ENCODE data around the gene DDI2.

The DDI2 gene

DNA sequence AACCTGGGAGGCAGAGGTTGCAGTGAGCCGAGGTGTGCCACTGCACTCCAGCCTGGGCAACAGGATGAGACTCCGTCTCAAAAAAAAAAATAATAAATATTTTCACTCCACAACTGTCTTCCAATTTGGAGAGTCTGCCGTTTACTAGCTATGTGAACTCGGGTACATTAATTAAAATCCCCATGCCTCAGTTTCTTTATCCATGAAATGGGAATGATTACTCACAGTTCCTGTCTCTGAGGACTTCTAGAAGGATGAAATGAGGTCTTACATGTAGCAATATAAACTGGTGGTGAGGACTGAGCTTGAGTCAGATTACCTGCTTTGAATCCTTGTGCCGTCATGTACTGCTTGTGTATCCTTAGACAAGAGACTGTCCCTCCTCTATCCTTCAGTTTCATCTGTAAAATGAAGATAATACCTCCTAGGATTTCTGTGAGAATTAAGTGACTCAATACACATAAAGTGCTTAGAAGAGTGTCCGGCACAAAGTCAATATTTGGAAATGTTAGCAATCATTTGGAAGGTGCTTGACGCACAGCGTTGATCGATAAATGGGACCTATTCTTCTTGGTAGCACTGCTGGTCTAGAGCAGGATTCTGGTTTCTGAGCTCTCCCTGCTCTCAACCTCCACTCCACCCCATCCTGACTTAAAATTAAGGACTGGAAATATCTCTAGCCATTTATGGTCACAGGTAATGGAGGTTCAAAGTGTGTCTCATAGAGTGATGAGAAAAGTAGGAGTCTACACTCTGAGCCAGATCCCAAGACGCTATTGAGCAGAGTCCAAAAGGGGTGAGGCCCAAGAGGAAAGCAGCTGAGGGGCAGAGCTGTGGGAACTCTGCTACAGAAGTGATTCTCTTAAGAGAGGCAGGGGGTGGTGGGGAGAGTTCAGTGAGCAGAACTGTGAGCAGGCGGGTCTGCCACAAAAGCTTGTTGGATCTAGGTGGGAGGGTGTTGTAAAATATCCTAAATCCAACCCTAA, 11.6 kb upstream of the DDI2 start:
- DNase-seq: no peak

DNA sequence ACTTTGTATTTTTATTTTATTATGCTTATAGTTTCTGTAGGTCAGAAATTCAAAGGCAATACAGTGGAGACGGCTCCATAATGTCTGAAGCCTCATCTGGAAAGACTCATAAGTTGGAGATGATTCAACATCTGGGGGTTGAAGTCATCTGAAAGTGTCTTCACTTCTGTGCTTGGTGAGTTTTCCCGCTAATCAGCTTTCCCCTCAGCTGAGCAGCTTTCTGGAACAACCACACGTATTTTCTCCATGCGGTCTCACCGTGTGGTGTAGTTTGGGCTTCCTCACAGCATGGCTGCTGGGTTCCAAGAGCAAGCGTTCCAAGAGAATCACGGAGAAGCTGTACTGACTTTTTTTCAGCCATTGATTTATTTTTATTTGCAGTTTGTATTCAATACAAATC, 7.6 kb upstream of the DDI2 start:
- DNase-seq: no peak

DNA sequence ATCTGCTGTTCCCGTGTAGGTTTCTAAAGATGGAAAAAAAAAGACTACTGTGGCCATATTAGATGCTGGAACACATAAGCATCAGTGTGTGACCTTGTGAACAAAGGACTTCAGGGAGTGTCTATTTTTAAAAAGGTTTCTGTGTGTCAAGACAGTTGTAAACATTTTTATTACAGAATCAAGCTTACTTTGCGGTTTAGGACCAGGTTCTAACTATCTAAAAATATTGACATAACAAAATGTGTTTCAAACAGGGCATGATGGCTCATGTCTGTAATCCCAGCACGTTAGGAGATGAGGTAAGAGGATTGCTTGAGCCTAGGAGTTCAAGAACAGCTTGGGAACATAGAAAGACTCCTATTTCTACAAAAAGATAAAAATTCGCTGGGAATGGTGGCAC, 7.1 kb upstream of the DDI2 start:
- DNase-seq: no peak

DNA sequence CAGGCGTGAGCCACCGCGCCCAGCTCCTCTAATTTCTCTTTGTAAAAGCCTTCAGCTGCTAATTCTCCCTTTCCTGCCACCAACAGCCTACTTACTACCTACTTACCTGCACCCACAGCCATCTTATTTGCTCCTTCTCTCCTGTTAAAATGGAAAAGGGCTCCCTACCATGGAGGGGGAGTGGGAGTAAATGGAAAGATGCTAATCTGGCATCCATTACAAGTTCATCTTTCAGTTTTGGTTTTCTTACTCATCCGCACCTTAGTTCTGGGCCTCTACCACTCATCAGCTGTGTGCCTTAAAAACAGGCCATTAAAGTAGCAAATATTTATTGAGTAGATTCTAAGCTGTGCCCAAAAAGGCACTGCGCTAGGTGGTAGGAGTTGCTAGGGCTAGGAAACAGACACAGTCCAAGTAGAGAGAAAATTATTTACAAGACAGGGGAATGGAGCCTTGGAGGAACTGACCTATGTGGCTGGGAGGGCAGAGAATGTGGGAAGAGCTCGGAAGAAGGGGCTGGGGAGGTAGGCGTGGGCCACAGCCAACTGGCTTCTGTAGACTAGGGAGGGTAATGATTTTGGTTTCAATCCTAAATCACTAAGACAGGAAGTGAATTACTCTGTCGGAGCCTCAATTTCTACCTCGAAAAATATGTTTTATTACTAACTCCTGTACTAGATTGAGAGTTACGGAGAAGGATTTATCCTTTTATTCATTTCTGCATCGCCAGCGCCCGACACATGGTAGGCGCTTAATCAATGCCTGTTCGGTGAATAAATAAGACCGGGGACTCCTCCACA, 685 bp upstream of the DDI2 start:
- no peak for DNase-seq

DNA sequence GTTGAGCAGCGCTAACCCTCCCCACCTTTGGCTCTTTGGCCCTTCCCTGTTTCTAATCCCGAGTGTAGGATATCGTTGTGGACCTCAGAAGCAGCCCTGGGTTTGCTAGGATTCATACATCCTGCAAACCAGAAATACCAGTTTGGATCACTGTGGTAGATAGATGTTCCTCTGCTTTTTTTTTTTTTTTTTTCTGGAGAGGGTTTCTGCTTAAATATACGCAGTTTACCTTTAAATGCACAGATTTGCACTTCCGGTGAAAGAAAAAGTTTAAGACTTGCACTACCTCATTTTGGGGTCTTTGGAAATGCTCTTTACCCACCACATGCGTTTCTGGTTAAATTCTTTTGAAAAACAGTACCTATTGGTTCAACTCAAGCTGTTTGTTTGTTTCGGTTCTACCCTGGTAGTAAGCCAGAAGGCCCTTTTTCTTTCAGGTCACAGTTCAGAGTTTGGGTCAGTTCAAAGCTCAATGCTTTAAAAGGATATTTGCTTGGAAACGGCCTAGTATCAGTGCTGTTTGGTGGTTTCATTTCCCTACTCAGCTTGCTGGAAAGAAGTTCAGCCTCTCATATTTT, 908 bp downstream of the DDI2 start:
- DNase-seq: no peak

DNA sequence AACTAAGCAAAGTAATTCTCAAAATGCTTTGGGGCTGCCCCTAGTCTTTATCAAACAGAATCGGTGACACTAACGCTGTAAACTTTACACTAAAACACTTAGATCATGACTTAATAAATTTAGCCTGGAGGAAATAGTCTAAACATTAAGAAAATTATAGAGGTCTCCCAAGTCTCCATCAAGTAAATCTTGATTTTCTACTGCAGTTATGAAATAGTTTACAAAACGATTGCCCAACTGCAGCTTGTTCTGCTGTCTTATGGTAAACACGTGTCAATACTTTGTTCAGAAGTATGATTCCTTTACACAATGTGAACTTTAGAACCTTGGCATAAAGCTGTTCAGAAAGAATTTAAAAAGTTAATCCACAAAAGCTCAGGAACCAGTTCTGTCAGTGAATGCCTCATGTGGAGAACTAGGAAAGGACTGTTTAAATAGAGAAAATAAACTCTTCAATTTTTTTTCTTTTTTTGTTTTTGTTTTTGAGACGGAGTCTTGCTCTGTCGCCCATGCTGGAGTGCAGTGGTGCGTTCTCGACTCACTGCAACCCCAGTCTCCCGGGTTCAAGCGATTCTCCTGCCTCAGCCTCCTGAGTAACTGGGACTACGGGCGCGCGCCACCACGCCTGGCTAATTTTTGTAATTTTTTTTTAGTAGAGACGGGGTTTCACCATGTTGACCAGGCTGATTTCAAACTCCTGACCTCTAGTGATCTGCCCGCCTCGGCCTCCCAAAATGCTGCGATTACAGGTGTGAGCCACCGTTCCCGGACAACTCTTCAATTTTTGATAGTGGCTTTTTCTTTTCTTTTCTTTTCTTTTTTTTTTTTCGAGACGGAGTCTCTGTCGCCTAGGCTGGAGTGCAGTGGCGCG, 1.6 kb downstream of the DDI2 start:
- DNase-seq: no peak

DNA sequence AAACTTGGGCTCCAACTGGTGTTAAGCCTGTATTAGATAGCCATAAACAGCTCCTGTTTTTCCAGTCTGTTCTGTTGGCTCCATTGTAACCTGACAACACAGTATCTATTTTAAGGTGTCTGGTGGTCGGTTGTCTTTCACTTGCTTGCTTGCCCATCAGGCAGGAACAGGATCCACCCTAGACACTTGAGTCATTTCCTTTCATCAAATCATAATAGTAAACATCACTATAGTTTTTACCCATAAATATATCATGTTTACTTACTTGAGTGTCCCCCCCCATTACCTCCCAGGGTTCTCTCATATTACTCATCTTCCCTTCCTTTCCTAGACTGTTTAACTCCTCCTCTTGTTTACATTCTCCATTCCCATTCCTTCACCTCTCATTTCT, 2.9 kb downstream of the DDI2 start:
- no peak for DNase-seq

DNA sequence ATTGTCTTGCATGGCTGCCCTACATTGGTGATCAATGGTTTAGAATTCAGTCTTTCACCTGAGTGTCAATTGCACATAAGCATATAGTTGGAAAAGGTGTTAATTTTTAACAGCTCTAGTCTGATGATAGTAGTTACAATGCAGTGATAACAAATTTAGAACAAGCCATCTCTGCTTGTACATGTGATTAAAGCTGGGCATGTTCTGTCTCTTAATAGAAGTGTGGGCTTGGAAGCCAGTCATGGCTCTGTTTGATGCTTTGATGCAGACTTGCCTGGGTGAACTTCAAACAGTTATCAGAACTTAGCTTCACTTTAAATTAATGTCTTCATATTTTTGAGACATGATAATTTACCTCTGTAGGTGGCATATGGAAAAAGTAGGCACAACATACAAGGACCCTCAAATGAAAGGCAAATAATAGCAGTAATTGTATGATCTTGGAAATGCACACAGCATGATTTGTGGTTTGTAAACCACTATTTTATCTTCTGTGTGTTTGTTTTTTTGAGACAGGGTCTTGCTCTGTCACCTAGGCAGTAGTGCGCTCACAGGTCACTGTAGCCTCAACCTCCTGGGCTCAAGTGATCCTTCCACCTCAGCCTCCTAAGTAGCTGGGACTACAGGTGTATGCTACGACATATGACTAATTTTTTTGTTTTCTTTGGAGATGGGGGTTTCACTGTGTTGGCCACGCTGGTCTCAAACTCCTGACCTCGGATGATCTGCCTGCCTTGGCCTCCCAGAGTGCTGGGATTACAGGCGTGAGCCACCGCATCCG, 3.8 kb downstream of the DDI2 start:
- DNase-seq: no peak

DNA sequence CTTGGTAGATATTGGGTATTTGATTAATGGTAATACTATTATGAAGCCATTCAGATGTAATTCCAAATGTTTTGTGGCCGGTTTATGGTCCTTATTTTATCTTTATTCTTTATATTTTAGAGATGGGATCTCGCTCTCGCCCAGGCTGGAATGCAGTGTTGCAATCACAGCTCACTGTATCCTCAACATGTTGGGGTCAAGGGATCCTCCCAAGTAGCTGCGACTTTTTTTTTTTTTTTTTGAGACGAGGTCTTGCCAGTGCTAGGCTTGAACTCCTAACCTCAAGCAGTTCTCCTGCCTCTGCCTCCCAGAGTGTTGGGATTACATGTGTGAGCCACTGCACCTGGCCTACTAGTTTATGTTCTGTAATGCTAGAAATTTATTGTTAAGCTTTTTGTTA, 4.7 kb downstream of the DDI2 start:
- DNase-seq: no peak

DNA sequence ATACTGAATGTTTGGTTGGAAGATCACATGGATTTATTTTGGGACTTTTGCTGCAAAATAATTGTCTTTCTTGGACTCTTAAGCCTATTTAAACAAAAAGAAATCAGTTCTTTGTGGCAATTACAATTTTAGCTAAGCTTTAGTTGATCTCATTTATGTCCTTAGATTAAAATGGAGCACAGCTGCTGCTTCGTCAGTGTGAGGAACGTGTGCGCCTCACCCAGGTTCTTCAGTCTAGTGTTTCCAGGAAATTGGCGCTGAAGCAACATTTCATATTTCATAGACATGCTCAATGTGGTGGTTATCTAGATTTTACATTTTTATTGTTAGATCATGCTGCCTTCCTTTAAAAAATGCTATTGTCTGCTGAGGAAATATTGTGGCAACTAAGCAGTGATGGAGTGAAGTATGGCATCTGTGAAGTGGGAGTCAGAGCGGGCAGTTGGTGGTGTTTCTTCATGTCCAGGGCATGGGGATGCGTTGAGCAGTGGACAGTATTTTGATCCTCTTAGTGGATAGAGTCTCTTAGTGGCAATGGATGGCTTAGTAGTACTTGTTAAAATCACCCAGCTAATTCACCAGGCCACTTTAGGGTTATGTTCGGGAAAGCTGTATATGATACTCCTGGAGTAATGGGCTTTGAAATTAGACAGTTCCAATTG, 5.6 kb downstream of the DDI2 start:
- peak; percentile 78 for DNase-seq

DNA sequence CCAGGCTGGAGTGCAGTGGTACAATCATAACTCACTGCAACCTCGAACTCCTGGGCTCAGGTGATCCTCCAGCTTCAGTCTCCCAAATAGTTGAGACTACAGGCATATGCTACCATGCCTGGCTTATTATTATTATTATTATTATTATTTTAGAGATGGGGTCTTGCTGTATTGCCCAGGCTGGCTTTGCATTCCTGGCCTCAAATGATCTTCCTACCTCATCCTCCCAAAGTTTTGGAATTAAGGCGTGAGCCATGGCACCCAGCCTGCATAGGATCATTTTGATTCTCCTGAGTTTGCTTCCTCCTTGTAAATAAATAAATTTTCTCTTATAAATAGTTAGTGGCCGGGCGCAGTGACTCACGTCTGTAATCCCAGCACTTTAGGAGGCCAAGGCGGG, 6.2 kb downstream of the DDI2 start:
- no peak for DNase-seq

DNA sequence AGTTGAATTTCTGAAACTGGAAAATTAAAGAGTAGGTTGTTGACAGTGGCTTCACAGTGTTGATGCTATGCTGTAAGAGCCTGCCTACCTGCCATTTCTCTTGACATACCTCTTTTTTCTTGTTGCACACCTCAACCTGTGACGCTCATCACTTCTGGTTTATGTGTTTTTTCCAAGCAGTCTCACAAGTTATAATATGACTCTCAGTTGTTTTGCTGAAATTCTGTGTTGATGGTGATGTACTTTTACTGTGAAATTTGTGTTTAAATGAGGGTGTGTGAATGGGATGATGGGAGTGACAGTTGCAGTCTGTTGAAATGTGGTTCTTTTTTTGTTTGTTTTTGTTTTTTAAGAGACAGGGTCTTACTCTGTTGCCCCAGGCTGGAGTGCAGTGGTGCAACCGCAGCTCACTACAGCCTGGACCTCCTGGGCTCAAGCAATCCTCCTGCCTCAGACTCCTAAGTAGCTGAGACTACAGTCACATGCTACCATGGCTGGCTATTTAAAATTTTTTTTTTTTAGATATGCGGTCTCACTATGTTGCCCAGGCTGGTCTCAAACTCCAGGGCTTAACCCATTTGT, 7.0 kb downstream of the DDI2 start:
- DNase-seq: no peak

DNA sequence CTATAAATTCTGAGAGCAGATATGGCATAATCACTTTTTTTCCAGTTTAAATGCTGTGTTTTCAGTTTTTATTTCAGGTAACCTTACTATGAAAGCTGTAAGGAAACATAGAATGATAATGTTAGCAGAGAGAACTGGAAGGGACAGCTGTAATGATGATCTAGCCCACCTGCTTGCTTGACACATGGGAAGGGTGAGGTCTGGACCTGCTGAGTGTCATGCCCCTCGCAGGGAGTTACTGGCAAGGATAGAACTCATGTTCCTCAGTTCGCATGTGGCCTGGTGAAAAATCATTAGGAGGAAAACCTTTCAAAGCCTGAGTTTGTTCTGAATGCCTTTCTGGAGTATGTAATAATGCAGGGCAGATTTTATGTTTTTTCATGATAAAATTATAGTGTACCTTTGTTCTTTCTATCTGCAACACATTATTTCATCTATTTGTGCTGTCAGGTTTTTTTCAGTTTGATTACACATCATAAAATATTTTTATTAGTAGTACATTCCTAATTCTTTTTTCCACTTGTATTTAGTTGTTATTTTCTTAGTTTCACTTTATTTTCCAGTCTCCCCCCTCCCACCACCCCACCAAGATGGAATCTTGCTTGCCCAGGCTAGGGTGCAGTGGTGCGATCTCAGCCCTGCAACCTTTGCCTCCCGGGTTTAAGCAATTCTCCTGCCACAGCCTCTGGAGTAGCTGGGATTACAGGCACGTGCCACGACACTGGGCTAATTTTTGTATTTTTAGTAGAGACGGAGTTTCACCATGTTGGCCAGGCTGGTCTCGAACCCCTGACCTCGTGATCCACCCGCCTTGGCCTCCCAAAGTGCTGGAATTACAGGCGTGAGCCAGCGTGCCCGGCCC, 8.0 kb downstream of the DDI2 start:
- DNase-seq: no peak

DNA sequence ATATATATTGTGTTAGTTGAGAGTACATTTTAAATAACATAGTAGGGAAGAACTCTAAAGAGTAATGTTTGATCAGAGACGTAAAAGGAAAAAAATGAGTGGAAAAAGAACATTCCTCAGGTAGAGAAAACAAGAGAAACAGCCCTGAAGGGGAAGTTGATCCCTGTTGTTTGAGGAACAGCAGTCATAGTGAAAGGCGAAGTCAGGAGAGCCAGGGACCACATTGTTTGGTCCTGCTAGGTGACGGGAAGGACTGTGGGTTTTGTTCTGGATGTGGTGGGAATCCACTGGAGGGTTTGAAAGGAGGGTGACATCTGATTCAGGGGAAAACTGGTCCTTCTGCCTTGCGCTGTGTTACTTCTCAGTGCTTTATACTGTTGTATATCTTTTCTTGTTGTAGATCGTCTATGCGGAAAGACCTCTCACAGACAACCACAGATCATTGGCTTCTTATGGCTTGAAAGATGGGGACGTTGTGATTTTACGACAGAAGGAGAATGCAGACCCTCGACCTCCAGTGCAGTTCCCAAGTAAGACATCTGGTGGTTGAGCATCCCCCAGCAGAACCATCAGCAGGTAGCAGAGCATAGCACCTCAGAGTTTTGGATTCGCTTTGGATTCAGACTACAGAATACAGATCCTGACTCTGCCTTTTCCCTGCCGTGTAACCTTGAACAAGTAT, 9.2 kb downstream of the DDI2 start:
- DNase-seq: no peak

DNA sequence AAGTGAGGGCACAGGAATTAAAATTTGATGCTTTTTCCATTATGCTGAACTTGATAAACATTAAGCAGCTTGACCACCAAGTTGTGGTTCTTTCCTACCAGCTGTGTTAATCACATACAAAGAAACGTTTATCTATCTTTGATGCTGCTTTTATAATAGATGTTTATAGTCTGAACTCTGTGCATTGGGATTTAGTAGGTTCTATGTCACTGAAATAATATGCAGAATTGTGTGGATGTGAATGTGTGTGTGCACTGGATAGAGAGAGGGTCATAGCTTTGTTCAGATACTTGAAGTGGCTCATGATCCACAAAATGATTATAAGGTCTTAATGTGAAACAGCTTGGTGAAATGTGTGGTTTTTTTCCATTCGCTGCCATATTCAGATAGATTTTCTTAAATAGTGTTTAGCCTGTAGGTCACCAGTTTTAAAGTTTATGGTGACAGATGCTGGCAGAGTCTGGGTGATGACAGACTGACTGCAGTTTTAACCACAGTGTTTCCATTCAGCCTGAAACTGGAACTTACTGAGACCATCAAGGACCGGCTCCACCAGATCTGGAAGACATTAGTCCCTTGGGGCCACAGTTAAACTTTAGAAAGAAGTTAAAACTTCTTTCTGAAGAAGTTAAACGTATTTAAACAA, 10.2 kb downstream of the DDI2 start:
- DNase-seq: no peak

DNA sequence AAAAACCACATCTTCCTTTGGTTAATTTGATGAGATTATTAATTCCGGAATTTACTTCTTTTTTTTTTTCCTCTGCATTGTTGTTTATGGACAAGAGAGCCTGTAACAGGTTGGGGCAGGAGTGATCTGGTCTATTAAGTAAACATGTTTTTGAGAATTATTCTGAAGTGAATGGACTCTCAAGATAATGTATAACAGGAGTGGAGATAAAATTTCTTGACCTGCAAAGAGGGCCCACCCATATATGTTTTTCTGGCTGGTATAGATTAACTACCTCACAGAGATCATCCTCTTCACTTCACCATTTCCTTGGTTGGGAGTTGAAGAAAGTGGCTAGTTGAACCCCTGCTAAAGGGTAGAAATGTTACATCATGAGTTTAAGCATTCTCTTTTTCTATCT, 10.7 kb downstream of the DDI2 start:
- peak; percentile 94 for DNase-seq

DNA sequence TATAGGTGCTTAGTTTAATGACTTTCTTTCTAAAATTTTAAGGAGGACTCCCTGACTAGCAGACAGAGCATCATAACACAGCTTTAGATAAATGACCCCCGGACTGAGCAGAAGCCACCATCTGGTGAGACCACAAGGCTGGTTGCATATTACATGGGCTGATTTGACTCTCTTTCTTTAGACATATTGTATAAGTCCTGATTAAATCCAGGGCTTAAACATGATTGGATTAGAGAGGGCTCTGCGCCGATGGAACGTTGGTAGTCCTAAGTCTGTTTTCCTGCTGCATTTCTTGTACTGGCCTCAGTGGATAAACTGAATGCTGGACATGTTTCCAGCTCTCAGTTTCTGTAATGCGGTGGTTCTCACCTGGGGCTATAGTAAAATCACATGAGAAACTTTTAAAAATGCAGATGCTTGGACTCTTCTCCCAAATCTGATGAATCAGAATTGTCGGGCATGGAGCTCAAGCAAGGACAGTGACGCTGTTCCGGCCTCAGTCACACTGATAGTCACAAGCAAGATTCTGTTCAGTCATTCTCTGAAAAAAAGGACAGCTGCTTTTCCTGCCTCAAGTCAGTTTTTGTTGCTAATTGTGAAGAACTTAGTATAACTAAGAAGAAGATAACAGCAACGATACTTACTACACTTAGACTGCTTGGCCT, 16.6 kb downstream of the DDI2 start:
- DNase-seq: no peak

DNA sequence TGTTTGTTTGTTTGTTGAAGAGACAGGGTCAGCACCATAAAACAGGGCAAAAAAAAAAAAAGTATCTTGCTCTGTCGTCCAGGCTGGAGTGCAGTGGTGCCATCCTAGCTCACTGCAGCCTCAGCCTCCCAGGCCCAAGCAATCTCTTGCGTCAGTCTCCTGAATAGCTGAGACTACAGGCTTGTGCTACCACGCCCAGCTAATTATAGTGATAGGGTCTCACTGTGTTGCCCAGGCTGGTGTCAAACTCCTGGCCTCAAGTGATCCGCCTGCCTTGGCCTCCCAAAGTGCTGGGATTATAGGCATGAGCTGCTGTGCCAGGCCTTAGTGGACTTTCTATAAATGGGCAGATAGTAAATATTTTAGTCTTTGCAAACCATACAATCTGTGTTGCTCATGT, 19.2 kb downstream of the DDI2 start:
- no peak for DNase-seq
